Thymus (tissue), 11 donors: ENCODE results near the gene SLC2A6. TPM values are rescaled to one million over a fixed set of nuclear protein-coding genes. Genes with fewer than 3 reads are reported as not detected.

Experiments
- DNase-seq, 9 donors: peaks; one replicate each; pipeline ENCODE4 v3.0.0-alpha.2; 2013; ENCODE audit warnings: low spot score in 9 of 9, low read depth in 6 of 9, missing footprints in 1 of 9
- H3K27ac ChIP-seq, 2 donors: one replicate each; pipeline ENCODE4 v1.5.1; 2013; ENCODE audit warnings: control low read depth in 1 of 2, low read depth in 1 of 2, low read length in 1 of 2, mild to moderate bottlenecking in 1 of 2, moderate library complexity in 1 of 2
- H3K27me3 ChIP-seq, 2 donors: one replicate each; pipeline ENCODE4 v1.5.1; 2013; ENCODE audit warnings: low read length in 1 of 2; ENCODE audit not compliant: control insufficient read depth in 2 of 2, insufficient read depth in 1 of 2
- H3K36me3 ChIP-seq, 2 donors: one replicate each; pipeline ENCODE4 v1.5.1; 2013; ENCODE audit warnings: low read length in 1 of 2, mild to moderate bottlenecking in 1 of 2, moderate library complexity in 1 of 2; ENCODE audit not compliant: control insufficient read depth in 2 of 2, insufficient read depth in 2 of 2
- H3K4me1 ChIP-seq, 2 donors: one replicate each; pipeline ENCODE4 v1.5.1; 2013; ENCODE audit warnings: low read length in 2 of 2; ENCODE audit not compliant: control insufficient read depth in 2 of 2, insufficient read depth in 2 of 2
- H3K4me3 ChIP-seq, 2 donors: one replicate each; pipeline ENCODE4 v1.5.1; 2013; ENCODE audit warnings: low read length in 2 of 2, control low read depth in 1 of 2, mild to moderate bottlenecking in 1 of 2
- H3K9me3 ChIP-seq, 2 donors: one replicate each; pipeline ENCODE4 v1.5.1; 2013; ENCODE audit warnings: low read length in 1 of 2, mild to moderate bottlenecking in 1 of 2; ENCODE audit not compliant: control insufficient read depth in 2 of 2, insufficient read depth in 1 of 2
- WGBS: extraction: QIAGEN DNeasy Blood & Tissue Kit; methylation state at CpG from one replicate; pipeline ENCODE4 v1.1.7; 2013; 5-methylcytosine and 5-hydroxymethylcytosine counted together
- polyA plus RNA-seq: library from polyadenylated mRNA; stranded (reverse); fragments of 200-250 nt; gene quantifications from one replicate; pipeline ENCODE4 v1.2.3, GENCODE V29; 2013
- total RNA-seq: library from RNA; stranded (reverse); fragments of 120-200 nt; gene quantifications from one replicate; pipeline ENCODE4 v1.2.4, GENCODE V29; 2013
- donor health status: healthy.

SLC2A6 gene
- total and polyA plus RNA-seq, 2 donors, result 2.0 to 5.5 TPM

DNA sequence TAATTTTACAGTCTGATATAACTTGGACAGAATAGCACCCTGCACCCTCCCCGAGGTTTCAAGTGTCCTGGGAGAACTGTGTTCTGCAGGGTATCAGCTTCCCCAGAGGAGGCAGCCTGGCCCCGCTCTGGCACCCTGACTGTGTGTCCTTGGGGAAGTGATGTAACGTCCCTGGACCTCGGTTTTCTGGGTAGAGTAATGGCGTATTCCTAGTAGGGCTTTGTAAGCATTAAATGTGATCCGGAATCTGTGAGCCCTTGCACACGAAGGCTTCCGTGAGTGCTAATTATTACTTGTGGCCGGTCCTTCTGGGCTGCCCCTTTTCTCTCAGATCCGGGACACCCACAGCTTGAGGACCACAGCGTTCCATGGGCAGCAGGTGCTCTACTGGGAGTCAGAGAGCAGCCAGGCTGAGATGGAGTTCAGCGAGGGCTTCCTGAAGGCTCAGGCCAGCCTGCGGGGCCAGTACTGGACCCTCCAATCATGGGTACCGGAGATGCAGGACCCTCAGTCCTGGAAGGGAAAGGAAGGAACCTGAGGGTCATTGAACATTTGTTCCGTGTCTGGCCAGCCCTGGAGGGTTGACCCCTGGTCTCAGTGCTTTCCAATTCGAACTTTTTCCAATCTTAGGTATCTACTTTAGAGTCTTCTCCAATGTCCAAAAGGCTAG is 20.1 kb downstream of the SLC2A6 start:
- Histone ChIP-seq H3K4me1 (peaks cover 6 to 33% of the 10 kb centered on the region in 2 donors), H3K27me3 (peaks cover 0 to 9% of the 10 kb centered on the region in 2 donors), H3K4me3 (peak overlapping the region in 1 of 2 donors; percentile 76), H3K27ac (no peak overlapping the region), H3K36me3 (no peaks in the 10 kb centered on the region), H3K9me3 (no peaks in the 10 kb centered on the region)
- 81% methylated on average over 16 of the region's 16 CpGs for WGBS
- DNase-seq, result no peak

DNA sequence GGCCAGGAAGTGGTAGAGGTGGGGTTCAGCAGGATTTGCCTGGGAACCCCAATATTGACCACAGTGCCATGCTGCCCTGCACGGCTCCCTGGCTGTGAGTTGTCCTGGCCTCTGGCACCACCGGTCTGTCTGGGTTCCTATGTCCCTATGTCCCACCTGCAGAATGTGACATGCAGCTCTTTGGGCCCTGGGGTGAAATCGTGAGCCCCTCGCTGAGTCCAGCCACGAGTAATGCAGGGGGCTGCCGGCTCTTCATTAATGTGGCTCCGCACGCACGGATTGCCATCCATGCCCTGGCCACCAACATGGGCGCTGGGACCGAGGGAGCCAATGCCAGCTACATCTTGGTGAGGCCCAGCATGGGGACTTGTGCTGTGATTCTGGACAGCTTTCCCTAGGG is 21.2 kb downstream of the SLC2A6 start:
- Histone ChIP-seq H3K27ac (no peak overlapping the region), H3K27me3 (peaks cover 0 to 9% of the 10 kb centered on the region in 2 donors), H3K36me3 (no peaks in the 10 kb centered on the region), H3K9me3 (no peaks in the 10 kb centered on the region), H3K4me1 (peaks cover 6 to 32% of the 10 kb centered on the region in 2 donors), H3K4me3 (no peak overlapping the region)
- DNase-seq, result no peak
- 98% methylated on average over 11 of the region's 11 CpGs for WGBS

DNA sequence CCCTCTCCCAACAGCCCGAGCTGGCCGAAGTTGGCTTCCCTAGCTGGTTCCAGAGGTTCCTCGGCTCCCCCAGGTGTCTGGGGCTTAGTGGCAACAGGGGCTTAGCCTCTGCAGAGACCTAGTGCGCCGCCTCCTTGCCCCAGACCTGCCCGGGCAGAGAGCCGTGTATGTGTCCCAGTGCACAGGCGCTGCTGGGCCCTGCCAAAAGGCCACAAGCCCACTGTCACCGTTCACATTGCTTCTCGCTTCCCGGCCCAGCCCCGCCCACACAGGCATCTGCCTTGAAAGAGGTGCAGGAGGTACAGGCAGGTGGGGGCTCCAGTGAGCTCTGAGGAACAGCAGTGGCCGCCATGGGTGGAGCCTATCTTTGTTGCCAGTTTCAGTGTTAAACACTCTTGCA is 21.7 kb downstream of the SLC2A6 start:
- DNase-seq, result no peak
- WGBS, result 94% methylated on average over 13 of the region's 13 CpGs
- Histone ChIP-seq H3K27me3 (peaks cover 0 to 7% of the 10 kb centered on the region in 2 donors), H3K4me1 (peaks cover 6 to 26% of the 10 kb centered on the region in 2 donors), H3K27ac (no peak overlapping the region), H3K4me3 (no peak overlapping the region), H3K9me3 (no peaks in the 10 kb centered on the region), H3K36me3 (no peaks in the 10 kb centered on the region)

DNA sequence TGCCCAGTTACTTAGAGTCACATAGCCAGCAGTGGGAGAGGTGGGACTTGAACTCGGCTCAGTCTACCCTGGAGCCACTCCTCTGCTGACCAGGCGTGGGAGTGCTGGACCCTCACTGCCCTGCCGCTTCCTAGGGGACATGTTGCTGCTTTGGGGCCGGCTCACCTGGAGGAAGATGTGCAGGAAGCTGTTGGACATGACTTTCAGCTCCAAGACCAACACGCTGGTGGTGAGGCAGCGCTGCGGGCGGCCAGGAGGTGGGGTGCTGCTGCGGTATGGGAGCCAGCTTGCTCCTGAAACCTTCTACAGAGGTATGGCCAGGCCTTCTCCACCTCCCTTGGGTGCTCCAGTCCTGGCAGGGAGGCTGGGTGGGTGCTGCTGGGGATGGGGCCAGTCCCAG is 22.5 kb downstream of the SLC2A6 start:
- Histone ChIP-seq H3K4me1 (peaks cover 6 to 22% of the 10 kb centered on the region in 2 donors), H3K36me3 (no peaks in the 10 kb centered on the region), H3K4me3 (no peak overlapping the region), H3K27me3 (peaks cover 0 to 7% of the 10 kb centered on the region in 2 donors), H3K9me3 (no peaks in the 10 kb centered on the region), H3K27ac (no peak overlapping the region)
- WGBS, result 97% methylated on average over 9 of the region's 9 CpGs
- no peak for DNase-seq

DNA sequence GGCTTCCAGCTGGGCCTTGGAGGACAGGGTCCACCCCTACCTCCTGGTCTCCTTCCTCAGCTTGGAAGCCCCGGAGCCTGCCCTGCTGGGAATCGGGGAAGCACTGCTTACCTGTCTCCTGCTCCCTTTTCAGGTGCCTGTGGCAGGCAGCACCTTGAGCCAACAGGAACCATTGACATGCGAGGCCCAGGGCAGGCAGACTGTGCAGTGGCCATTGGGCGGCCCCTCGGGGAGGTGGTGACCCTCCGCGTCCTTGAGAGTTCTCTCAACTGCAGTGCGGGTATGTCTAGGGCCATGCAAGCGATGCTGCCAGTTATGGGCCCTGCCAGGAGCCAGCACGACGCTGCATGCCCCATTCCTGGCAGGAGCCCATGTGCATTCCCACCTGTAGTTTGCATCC is 23.0 kb downstream of the SLC2A6 start:
- Histone ChIP-seq H3K27ac (no peak overlapping the region), H3K9me3 (no peaks in the 10 kb centered on the region), H3K4me3 (no peak overlapping the region), H3K4me1 (peaks cover 6 to 20% of the 10 kb centered on the region in 2 donors), H3K36me3 (no peaks in the 10 kb centered on the region), H3K27me3 (peaks cover 0 to 7% of the 10 kb centered on the region in 2 donors)
- 98% methylated on average over 11 of the region's 11 CpGs for WGBS
- no peak for DNase-seq

DNA sequence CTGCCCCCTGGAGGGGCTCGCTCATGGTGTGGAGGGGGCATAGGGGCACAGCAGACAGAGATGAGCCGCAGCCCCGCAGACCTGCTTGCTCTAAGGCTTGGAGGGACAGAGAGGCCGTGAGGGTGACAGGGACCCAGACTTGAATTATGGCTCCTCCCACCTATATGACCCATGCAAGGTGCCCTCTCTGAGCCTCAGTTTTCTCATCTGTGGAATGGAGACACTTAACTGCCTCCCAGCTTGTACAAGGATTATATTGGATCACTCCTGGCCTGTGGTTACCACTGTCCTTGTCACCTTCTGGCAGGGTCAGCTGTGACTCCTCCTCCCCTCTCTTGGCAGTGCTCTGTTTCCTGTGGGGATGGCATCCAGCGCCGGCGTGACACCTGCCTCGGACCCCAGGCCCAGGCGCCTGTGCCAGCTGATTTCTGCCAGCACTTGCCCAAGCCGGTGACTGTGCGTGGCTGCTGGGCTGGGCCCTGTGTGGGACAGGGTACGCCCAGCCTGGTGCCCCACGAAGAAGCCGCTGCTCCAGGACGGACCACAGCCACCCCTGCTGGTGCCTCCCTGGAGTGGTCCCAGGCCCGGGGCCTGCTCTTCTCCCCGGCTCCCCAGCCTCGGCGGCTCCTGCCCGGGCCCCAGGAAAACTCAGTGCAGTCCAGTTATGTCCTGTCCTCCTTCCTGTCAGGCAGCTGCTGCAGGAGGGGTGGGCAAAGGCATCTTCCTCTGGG is 23.8 kb downstream of the SLC2A6 start:
- no peak overlapping the region for H3K4me3 ChIP-seq
- no peaks in the 10 kb centered on the region for H3K9me3 ChIP-seq
- peaks cover 0 to 4% of the 10 kb centered on the region in 2 donors for H3K27me3 ChIP-seq
- 97% methylated on average over 20 of the region's 20 CpGs for WGBS
- H3K4me1 ChIP-seq, result peaks cover 6 to 13% of the 10 kb centered on the region in 2 donors
- DNase-seq, result no peak
- H3K36me3 ChIP-seq, result no peaks in the 10 kb centered on the region
- no peak overlapping the region for H3K27ac ChIP-seq

DNA sequence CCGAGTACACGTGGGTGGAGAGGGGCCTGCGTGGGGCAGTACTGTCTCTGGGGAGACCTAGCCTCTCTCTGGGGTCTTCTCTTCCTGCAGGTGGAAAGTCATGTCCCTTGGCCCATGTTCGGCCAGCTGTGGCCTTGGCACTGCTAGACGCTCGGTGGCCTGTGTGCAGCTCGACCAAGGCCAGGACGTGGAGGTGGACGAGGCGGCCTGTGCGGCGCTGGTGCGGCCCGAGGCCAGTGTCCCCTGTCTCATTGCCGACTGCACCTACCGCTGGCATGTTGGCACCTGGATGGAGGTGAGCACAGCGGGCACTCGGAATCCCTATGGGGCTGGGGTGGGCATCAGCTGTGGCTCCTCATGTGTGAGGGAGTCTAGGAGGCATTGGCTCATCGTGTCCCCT is 24.6 kb downstream of the SLC2A6 start:
- WGBS, result 94% methylated on average over 19 of the region's 19 CpGs
- H3K4me1 ChIP-seq, result peaks cover 4 to 12% of the 10 kb centered on the region in 2 donors
- DNase-seq, result no peak

DNA sequence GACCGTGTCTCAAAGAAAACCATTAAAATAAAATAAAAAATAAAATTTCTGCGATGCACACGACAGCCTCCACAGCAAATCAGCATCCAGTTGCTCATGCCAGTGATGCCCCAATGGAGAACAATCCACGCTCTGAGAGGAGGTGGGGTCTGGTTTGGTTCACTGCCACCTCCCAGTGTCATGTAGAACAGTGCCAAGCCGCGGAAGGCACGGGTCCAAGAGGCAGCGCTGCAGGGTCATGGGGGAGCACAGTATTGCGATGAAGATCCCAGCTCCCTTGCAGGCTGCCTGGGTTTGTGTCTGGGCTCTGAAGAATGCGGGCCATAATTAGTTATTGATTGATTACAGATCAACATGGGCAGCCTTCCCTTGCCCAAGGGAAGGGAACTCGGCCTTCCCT is 25.2 kb downstream of the SLC2A6 start:
- Histone ChIP-seq H3K27ac (no peak overlapping the region), H3K9me3 (no peaks in the 10 kb centered on the region), H3K4me1 (peaks cover 0 to 6% of the 10 kb centered on the region in 2 donors), H3K27me3 (peaks cover 0 to under 1% of the 10 kb centered on the region in 2 donors), H3K36me3 (no peaks in the 10 kb centered on the region), H3K4me3 (no peak overlapping the region)
- WGBS, result 87% methylated on average over 11 of the region's 11 CpGs
- no peak for DNase-seq

More for the DNA sequence above, 24.6 kb downstream of the SLC2A6 start:
- Histone ChIP-seq H3K36me3 (no peaks in the 10 kb centered on the region), H3K9me3 (no peaks in the 10 kb centered on the region), H3K4me3 (no peak overlapping the region), H3K27ac (no peak overlapping the region), H3K27me3 (peaks cover 0 to 4% of the 10 kb centered on the region in 2 donors)

DNA sequence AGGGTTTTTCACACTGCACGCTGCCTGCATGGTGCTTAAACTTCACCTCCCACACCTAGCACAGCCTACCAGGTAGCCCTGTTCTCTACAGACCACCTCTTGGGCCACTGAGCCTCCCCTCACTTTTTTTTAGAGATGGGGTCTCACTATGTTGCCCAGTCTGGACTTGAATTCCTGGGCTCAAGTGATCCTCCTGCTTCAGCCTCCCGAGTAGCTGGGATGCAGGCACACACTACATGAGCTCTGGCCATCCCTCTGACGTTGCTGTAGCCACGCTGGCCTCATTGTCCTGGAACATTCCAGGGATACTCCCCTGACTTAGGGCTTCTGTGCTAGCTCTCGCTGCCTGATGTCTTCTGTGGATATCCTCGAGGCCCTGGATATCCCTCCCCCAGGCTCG is 26.3 kb downstream of the SLC2A6 start:
- Histone ChIP-seq H3K27ac (no peak overlapping the region), H3K4me1 (peaks cover 0 to 6% of the 10 kb centered on the region in 2 donors), H3K27me3 (no peaks in the 10 kb centered on the region), H3K4me3 (no peak overlapping the region), H3K9me3 (no peaks in the 10 kb centered on the region), H3K36me3 (no peaks in the 10 kb centered on the region)
- 96% methylated on average over 7 of the region's 7 CpGs for WGBS
- no peak for DNase-seq
